A549 (cell line): Measurements from ENCODE around the gene GRK1. TPM values are rescaled to one million over a fixed set of nuclear protein-coding genes. Genes with fewer than 3 reads are reported as not detected.

Source experiments
- ATAC-seq, 2 experiments: fragments of 200-7000 bp in 1 of 2; fragments of >200 bp in 1 of 2; cut with Nextera tagmentation in 1 of 2; cut with Tn5 transposase in 1 of 2; 3 replicates each; pipeline versions ENCODE4 v1.8.0 to v1.9.1; 2018 to 2020; ENCODE audit warnings: mild to moderate bottlenecking in 1 of 2, moderate library complexity in 1 of 2
- CTCF ChIA-PET: fragments of 300-600 bp; sonication (Branson Sonifier 250); formaldehyde crosslinking; extraction: SDS; loops from one replicate; lab custom pipeline; 2021; ENCODE audit warnings: antibody characterized with exemption, inconsistent platforms; lab: Yijun Ruan, JAX
- POLR2A ChIA-PET: fragments of 350-600 bp; formaldehyde crosslinking; extraction: SDS; loops from one replicate; lab custom pipeline; 2021; ENCODE audit warnings: antibody characterized with exemption, inconsistent platforms; lab: Yijun Ruan, JAX
- DNase-seq, 2 experiments: peaks; one replicate each; pipeline versions ENCODE4 v3.0.0 to v3.0.0-alpha.2; 2011 to 2016; ENCODE audit warnings: low read depth in 1 of 2, low spot score in 1 of 2
- FAIRE-seq: peaks from 2 replicates; lab custom pipeline; 2011; peaks lifted over from hg19 to GRCh38; lab: Jason Lieb, UNC
- H3K27ac ChIP-seq, 2 experiments: fragments of >200 bp; sonication (Bioruptor Twin); formaldehyde crosslinking; 3 replicates each; pipeline ENCODE4 v1.5.1; 2016 to 2017
- H3K4me1 ChIP-seq: fragments of >200 bp; sonication (Bioruptor Twin); formaldehyde crosslinking; 3 replicates; pipeline ENCODE4 v1.6.1; 2016
- H3K4me2 ChIP-seq: fragments of >200 bp; sonication (Bioruptor Twin); formaldehyde crosslinking; 3 replicates; pipeline ENCODE4 v1.6.1; 2016
- H3K4me3 ChIP-seq: fragments of >200 bp; sonication (Bioruptor Twin); formaldehyde crosslinking; 3 replicates; pipeline ENCODE4 v1.5.1; 2016
- H3K9me3 ChIP-seq: fragments of >200 bp; sonication (Bioruptor Twin); formaldehyde crosslinking; 3 replicates; pipeline ENCODE4 v1.6.1; 2016
- CBX8 ChIP-seq: fragments of 200-600 bp; sonication (generic); IDR thresholded peaks from 2 replicates; pipeline ENCODE4 v1.6.1; 2016
- EHF ChIP-seq: fragments of 250-450 bp; sonication (Bioruptor Pico); IDR thresholded peaks from 2 replicates; pipeline ENCODE4 v1.5.0; 2020; ENCODE audit warnings: mild to moderate bottlenecking
- GATA3 ChIP-seq: IDR thresholded peaks from 2 replicates; pipeline ENCODE4 v1.6.1; 2012; ENCODE audit warnings: borderline replicate concordance
- HOXB5 ChIP-seq: fragments of 250-450 bp; sonication (Bioruptor Pico); IDR thresholded peaks from 2 replicates; pipeline ENCODE4 v1.5.0; 2020; ENCODE audit warnings: mild to moderate bottlenecking, moderate library complexity
- JUN ChIP-seq, 2 experiments: fragments of >200 bp; sonication (Bioruptor Twin); formaldehyde crosslinking; IDR thresholded peaks; 2 replicates in 1 of 2; 3 replicates in 1 of 2; pipeline ENCODE4 v1.6.1; 2016 to 2017
- JUNB ChIP-seq: fragments of >200 bp; sonication (Bioruptor Twin); formaldehyde crosslinking; IDR thresholded peaks from 2 replicates; pipeline ENCODE4 v1.6.1; 2016
- KDM1A ChIP-seq: fragments of 200-600 bp; sonication (generic); IDR thresholded peaks from 2 replicates; pipeline ENCODE4 v1.6.1; 2016; ENCODE audit warnings: low read depth, mild to moderate bottlenecking
- KDM5A ChIP-seq: fragments of 200-600 bp; sonication (generic); IDR thresholded peaks from 2 replicates; pipeline ENCODE4 v1.6.1; 2016; ENCODE audit warnings: antibody characterized with exemption, mild to moderate bottlenecking
- NPAS2 ChIP-seq: fragments of 250-450 bp; sonication (Bioruptor Pico); IDR thresholded peaks from 2 replicates; pipeline ENCODE4 v1.8.0; 2022; ENCODE audit warnings: mild to moderate bottlenecking, moderate library complexity, borderline replicate concordance
- RFX5 ChIP-seq: fragments of 450-650 bp; IDR thresholded peaks from 2 replicates; pipeline ENCODE4 v1.7.1; 2014; ENCODE audit warnings: antibody characterized with exemption, mild to moderate bottlenecking, moderate library complexity
- TFCP2L1 ChIP-seq: fragments of 250-450 bp; sonication (Bioruptor Pico); IDR thresholded peaks from 2 replicates; pipeline ENCODE4 v1.5.0; 2021; ENCODE audit warnings: mild to moderate bottlenecking
- ZC3H11A ChIP-seq: fragments of 450-650 bp; IDR thresholded peaks from 2 replicates; pipeline ENCODE4 v1.6.1; 2014; ENCODE audit warnings: antibody characterized with exemption, mild to moderate bottlenecking
- ZFP36 ChIP-seq: fragments of 450-650 bp; IDR thresholded peaks from 2 replicates; pipeline ENCODE4 v1.6.1; 2014; ENCODE audit warnings: borderline replicate concordance; ENCODE audit not compliant: partially characterized antibody
- WGBS: methylation state at CpG from one replicate; pipeline ENCODE4 v1.1.6; 2017; ENCODE audit errors: missing lambda C conversion rate; 5-methylcytosine and 5-hydroxymethylcytosine counted together
- polyA plus RNA-seq, 4 experiments: library from polyadenylated mRNA; depleted of rRNA in 3 of 4; stranded (reverse); fragments of >200 nt; fragmentation: RNase III in 1 of 4; extraction: RNeasy Plus Mini Kit Qiagen cat#74134 plus additional on column Dnase treatment in 1 of 4; gene quantifications; 2 replicates in 3 of 4; 3 replicates in 1 of 4; pipeline ENCODE4 v1.2.3, GENCODE V29; 2011 to 2017
- TF ChIP-seq, protein P1 (sequence below): fragments of >200 bp; sonication (Bioruptor Twin); formaldehyde crosslinking; IDR thresholded peaks from 3 replicates; pipeline ENCODE4 v1.5.1; 2016
- TF ChIP-seq, protein P2 (sequence below): fragments of 150-350 bp; IDR thresholded peaks from 2 replicates; pipeline ENCODE4 v1.6.1; 2014; ENCODE audit warnings: low read depth, mild to moderate bottlenecking, low read length

The GRK1 gene
- polyA plus RNA-seq, 2 of the 4 experiments (the other 2 are of a cell fraction): not detected

DNA sequence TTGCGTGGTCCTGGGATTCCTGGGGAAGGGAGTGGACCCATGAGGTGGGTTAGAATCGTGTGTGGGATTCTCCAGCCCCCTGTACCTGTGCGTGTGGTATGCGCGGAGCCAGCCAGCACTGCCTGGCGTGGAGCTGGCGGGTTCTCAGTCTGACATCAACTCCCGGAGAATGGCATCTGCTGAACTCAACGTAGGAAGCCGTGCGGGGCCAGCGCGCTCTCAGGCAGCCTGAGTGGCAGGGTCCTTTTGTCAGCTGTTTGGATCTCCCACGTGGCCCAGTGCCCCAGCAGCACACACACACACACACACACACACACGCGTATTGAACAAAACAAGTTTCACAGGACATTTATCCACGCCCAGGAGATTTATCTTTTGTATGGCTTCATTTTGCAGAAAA is 37.2 kb upstream of the GRK1 start:
- DNase-seq: no peak
- CTCF ChIA-PET: no interaction called here
- POLR2A ChIA-PET: no interaction called here
- H3K9me3 ChIP-seq: no peaks in the 10 kb centered on the region
- no peak overlapping the region for H3K4me3 ChIP-seq
- WGBS: 96% methylated on average over 17 of the region's 17 CpGs
- no peak overlapping the region for H3K4me2 ChIP-seq
- no peak for FAIRE-seq
- no peaks in the 10 kb centered on the region for H3K4me1 ChIP-seq
- ATAC-seq: no peak
- H3K27ac ChIP-seq: no peak overlapping the region
- TF ChIP-seq CBX8 (no peak), EHF (CRISPR knock-in tag) (no peak), JUNB (no peak), JUN (IDR thresholded peaks at IDR 0.05) (no peak), HOXB5 (CRISPR knock-in tag) (no peak), NPAS2 (CRISPR knock-in tag) (no peak)
- TF ChIP-seq, protein P1, sequence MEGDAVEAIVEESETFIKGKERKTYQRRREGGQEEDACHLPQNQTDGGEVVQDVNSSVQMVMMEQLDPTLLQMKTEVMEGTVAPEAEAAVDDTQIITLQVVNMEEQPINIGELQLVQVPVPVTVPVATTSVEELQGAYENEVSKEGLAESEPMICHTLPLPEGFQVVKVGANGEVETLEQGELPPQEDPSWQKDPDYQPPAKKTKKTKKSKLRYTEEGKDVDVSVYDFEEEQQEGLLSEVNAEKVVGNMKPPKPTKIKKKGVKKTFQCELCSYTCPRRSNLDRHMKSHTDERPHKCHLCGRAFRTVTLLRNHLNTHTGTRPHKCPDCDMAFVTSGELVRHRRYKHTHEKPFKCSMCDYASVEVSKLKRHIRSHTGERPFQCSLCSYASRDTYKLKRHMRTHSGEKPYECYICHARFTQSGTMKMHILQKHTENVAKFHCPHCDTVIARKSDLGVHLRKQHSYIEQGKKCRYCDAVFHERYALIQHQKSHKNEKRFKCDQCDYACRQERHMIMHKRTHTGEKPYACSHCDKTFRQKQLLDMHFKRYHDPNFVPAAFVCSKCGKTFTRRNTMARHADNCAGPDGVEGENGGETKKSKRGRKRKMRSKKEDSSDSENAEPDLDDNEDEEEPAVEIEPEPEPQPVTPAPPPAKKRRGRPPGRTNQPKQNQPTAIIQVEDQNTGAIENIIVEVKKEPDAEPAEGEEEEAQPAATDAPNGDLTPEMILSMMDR: no peak
- TF ChIP-seq, all 56 proteins: peak for 0

GRCh38 chr13:113630296-113630695 is 36.7 kb upstream of the GRK1 start:
- H3K4me2 ChIP-seq: no peak overlapping the region
- no peak overlapping the region for H3K27ac ChIP-seq
- ATAC-seq (no peak), FAIRE-seq (no peak), DNase-seq (no peak)
- H3K9me3 ChIP-seq: no peaks in the 10 kb centered on the region
- 93% methylated on average over 11 of the region's 11 CpGs for WGBS
- ChIA-PET POLR2A (no interaction called here), CTCF (no interaction called here)
- no peak overlapping the region for H3K4me3 ChIP-seq
- H3K4me1 ChIP-seq: no peaks in the 10 kb centered on the region
- TF ChIP-seq KDM1A (no peak), ZFP36 (no peak)

DNA sequence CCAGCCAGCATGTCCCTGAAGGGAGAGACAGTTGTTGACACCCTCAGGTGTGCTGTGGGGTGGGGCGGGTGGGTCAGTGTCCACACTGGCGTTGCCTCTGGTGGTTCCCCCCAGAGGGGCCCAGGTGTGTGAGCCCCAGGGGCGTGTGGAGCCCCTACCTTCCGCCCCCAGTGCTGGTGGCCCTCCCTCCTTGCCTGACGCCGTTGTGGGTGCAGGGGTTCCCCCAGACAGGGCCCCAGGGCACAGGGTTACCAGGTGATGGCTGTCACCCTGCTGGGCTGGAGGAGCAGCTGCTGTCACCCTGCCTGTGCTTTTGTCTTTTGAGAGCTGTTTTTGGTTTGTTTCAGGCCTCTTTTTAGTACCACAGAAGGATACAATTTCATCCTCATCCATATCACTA is 36.2 kb upstream of the GRK1 start:
- Histone ChIP-seq H3K4me3 (no peak overlapping the region), H3K27ac (no peak overlapping the region), H3K4me1 (no peaks in the 10 kb centered on the region), H3K9me3 (no peaks in the 10 kb centered on the region)
- CTCF ChIA-PET: no interaction called here
- FAIRE-seq: no peak
- 88% methylated on average over 5 of the region's 6 CpGs for WGBS
- no peak for ATAC-seq
- POLR2A ChIA-PET: no interaction called here
- TF ChIP-seq ZC3H11A: no peak
- TF ChIP-seq RFX5: no peak
- no peak for TF ChIP-seq TFCP2L1 (CRISPR knock-in tag)
- no peak for TF ChIP-seq KDM5A
- TF ChIP-seq, protein P2, sequence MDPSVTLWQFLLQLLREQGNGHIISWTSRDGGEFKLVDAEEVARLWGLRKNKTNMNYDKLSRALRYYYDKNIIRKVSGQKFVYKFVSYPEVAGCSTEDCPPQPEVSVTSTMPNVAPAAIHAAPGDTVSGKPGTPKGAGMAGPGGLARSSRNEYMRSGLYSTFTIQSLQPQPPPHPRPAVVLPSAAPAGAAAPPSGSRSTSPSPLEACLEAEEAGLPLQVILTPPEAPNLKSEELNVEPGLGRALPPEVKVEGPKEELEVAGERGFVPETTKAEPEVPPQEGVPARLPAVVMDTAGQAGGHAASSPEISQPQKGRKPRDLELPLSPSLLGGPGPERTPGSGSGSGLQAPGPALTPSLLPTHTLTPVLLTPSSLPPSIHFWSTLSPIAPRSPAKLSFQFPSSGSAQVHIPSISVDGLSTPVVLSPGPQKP: no peak
- TF ChIP-seq, protein P1: no peak
- no peak for TF ChIP-seq GATA3
- TF ChIP-seq, all 56 proteins: peak for 0
- DNase-seq: no peak
- H3K4me2 ChIP-seq: no peak overlapping the region
